ENCODE results near the gene AQP5. TPM values are rescaled to one million over a fixed set of nuclear protein-coding genes. Genes with fewer than 3 reads are reported as not detected.
"Not testable (repeated sequence)": the region's sequence is repeated elsewhere in the genome, so short reads cannot be mapped to it uniquely, and the experiment has no call there.

AQP5 gene
- total and polyA plus RNA-seq, 2 of the 8 experiments (the other 6 are each of a cell fraction or from before 2014, with no cell fraction given): 2.5 to 3.2 TPM

- POLR2A ChIA-PET (ENCODE audit: partially characterized antibody); H3K4ac ChIP-seq (replicated peaks; ENCODE audit: insufficient read length, low read depth, low read length); H3K79me1 ChIP-seq (ENCODE audit: low read depth, low read length); H2BK12ac ChIP-seq (ENCODE audit: low read depth, low read length); H4K5ac ChIP-seq (ENCODE audit: insufficient read length, low read depth, low read length); H3K27me3 ChIP-seq (replicated peaks in 1 of 4; ENCODE audit: control insufficient read depth in 3 of 4, extremely low read depth in 1 of 4, insufficient read depth in 3 of 4, low read length in 3 of 4); H2AFZ ChIP-seq (ENCODE audit: low read length); H2BK15ac ChIP-seq (ENCODE audit: low read length); H4K20me1 ChIP-seq (replicated peaks in 1 of 2; ENCODE audit: control insufficient read depth in 1 of 2, insufficient read depth in 2 of 2, low read length in 2 of 2); FAIRE-seq; H3K23me2 ChIP-seq (ENCODE audit: low read depth, low read length); H3K23ac ChIP-seq (ENCODE audit: insufficient read length); H4K91ac ChIP-seq (replicated peaks; ENCODE audit: insufficient read length, low read length); H3K4me3 ChIP-seq (ENCODE audit: extremely low read depth in 1 of 4, insufficient read depth in 2 of 4, low read depth in 3 of 4, low read length in 4 of 4); H3K4me1 ChIP-seq (replicated peaks in 1 of 4; ENCODE audit: control insufficient read depth in 3 of 4, insufficient read depth in 4 of 4, low read length in 3 of 4); H3K14ac ChIP-seq (ENCODE audit: insufficient read length); H3K9ac ChIP-seq (replicated peaks in 1 of 4; ENCODE audit: extremely low read depth in 1 of 4, low read depth in 3 of 4, low read length in 3 of 4); H3K79me2 ChIP-seq (ENCODE audit: control insufficient read depth in 1 of 2, insufficient read depth in 2 of 2, low read length in 2 of 2); H3K18ac ChIP-seq (ENCODE audit: extremely low read depth, low read length); H3K56ac ChIP-seq (replicated peaks; ENCODE audit: insufficient read length, low read depth, low read length); H3K9me3 ChIP-seq (ENCODE audit: insufficient read depth in 2 of 2, low read depth in 1 of 2, low read length in 1 of 2); H3K4me2 ChIP-seq (ENCODE audit: insufficient read depth in 1 of 2, low read depth in 2 of 2, low read length in 2 of 2); H2AK5ac ChIP-seq (ENCODE audit: low read depth, low read length); H2BK20ac ChIP-seq (ENCODE audit: low read length); H3K27ac ChIP-seq (ENCODE audit: low read depth, low read length); H2BK5ac ChIP-seq (ENCODE audit: low read depth, low read length); DNase-seq (ENCODE audit: low read depth in 1 of 2, low spot score in 2 of 2); H2BK120ac ChIP-seq (replicated peaks; ENCODE audit: low read depth, low read length); H4K8ac ChIP-seq (ENCODE audit: extremely low read depth, insufficient read depth, low read length): not testable (repeated sequence)
- H3K36me3 ChIP-seq (ENCODE audit: control insufficient read depth in 2 of 4, insufficient read depth in 4 of 4, low read length in 3 of 4): peaks cover 18 to 46% (median 36%) of the 10 kb centered on the region in 4 experiments
- CTCF ChIA-PET (ENCODE audit: partially characterized antibody): interaction anchor here (0.6 to 3.3 kb wide), 4 partner anchors 9 to 207 kb away, joined by 3 to 20 read pairs (median 5); partner anchors contain the start of gene COX14
- WGBS, 2 experiments (ENCODE audit: extremely low coverage in 1 of 2, insufficient coverage in 1 of 2, insufficient read length in 1 of 2, insufficient replicate concordance in 2 of 2, low coverage in 1 of 2, low lambda C conversion rate in 2 of 2, missing lambda C conversion rate in 1 of 2): 94% methylated on average over 2 of the region's 2 CpGs; no CpG with 5 or more reads in 1 of the 2 experiments
Observed at GRCh38 chr12:49989400-49989799, 27.7 kb downstream of the AQP5 start.

Measured in H1 (cell line).